HG03159 (cell line): ENCODE data around the gene RTEL1.
"Not testable (repeated sequence)": the region's sequence is repeated elsewhere in the genome, so short reads cannot be mapped to it uniquely, and the experiment has no call there.

Source experiments
- ATAC-seq: cut with Tn5 transposase; IDR thresholded peaks from one replicate; pipeline ENCODE4 v1.9.1; 2021; ENCODE audit warnings: mild to moderate bottlenecking, moderate library complexity; ENCODE audit not compliant: unreplicated experiment

RTEL1 gene

DNA sequence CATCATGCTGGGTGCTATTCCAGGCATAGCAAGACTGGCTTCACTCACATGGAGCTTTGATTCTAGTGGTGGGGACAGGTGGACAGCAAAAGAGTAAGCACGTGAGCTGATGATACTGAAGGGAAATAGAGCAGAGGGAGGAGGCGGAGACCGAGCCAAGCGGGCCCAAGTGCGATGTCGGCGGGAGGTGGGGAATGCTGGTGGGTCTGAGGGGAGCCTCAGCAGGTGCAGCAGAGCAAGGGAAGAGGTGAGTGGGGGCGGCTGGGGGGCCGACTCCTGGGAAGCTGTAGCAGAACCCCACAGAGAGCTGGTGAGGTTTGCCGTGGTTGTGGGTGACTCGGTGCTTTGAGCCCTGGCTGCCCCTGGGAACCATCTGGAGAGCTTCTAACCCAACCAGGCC lies 10.2 kb downstream of the RTEL1 start:
- ATAC-seq = no peak

DNA sequence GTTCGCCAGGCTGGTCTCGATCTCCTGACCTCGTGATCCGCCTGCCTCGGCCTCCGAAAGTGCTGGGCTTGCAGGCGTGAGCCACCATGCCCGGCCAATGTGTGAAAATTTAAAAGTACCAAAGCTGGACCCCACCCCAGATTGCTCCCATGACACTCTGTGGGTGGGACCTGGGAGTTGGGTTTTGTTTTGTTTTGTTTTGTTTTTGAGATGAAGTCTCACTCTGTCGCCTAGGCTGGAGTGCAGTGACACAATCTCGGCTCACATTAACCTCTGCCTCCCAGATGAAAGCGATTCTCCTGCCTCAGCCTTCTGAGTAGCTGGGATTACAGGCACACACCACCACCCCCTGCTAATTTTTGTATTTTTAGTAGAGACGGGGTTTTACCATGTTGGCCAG lies 13.6 kb downstream of the RTEL1 start:
- not testable (repeated sequence) for ATAC-seq

DNA sequence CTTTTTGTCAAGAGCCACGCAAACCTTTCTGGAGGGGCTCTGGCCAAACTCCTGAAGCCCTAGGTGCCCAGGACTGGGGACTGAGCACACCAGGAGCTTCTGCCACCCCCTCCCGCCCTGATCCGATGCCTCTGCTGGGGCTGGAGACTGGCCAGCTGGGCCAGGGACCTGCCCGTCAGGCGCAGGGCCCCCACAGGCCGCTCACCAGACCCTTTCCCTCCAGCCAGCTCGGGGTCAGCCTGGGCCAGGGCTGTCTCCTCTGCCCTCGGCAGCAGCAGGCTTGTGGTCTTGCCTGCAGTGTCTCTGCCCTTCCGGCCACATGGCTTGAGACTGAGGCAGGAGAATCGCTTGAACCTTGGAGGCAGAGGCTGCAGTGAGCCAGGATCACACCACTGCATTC lies 14.6 kb downstream of the RTEL1 start:
- ATAC-seq = no peak

DNA sequence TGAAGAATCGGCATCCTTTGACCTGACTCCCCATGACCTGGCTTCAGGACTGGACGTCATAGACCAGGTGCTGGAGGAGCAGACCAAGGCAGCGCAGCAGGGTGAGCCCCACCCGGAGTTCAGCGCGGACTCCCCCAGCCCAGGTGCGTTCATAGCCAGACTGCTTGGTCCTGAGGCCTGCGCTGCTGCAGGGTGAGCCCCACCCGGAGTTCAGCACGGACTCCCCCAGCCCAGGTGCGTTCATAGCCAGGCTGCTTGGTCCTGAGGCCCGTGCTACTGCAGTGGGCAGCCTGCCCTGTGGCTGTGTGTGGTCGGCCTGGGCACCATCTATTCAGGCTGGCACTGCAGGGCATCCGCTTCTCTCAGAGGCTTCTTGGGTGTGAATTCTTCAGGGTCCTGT lies 15.8 kb downstream of the RTEL1 start:
- ATAC-seq = no peak

DNA sequence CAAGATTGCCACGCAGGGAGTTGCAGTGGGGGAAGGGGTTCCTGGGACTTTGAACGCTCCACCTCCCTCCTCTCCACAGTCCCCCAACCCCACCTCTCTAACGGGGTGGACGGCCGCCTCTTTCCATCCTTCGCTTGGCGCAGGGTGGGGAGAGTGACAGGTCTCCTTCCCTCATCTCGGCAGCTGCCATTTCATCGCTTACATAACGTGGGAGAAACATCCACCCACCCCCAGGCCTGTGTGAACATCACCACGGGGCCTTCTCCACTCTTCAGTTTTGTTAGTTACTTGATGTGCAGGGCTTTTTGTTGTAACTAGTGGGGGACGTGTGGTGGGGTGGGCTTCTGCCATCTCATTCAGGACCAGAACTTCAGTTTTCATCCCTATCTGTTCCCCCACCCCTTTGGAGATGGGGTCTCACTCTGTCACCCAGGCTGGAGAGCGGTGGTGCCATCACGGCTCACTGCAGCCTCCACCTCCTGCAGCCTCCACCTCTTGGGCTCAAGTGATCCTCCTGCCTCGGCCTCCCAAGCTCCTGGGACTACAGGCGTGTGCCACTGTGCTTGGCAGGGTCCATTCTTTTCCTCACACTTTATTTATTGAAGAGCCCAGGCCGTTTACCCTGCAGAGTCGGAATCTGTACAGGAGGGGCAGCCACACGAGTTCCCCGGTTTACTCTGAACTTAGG lies 17.7 kb downstream of the RTEL1 start:
- no peak for ATAC-seq

DNA sequence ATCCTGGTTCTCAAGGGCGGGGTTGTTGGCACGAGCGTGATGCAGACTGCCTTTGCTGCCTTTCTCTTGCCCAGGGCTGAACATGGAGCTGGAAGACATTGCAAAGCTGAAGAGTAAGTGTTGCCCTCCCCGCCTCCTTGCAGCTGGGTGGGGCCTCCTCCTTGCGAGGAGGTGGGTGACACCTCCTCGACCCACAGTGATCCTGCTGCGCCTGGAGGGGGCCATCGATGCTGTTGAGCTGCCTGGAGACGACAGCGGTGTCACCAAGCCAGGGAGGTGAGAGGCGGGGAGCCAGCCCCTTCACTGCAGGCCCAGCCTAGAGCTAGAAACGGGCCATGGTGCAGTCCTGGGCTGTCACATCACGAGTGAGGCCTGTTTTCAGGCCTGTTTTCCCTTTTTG lies 20.0 kb downstream of the RTEL1 start:
- ATAC-seq = no peak

DNA sequence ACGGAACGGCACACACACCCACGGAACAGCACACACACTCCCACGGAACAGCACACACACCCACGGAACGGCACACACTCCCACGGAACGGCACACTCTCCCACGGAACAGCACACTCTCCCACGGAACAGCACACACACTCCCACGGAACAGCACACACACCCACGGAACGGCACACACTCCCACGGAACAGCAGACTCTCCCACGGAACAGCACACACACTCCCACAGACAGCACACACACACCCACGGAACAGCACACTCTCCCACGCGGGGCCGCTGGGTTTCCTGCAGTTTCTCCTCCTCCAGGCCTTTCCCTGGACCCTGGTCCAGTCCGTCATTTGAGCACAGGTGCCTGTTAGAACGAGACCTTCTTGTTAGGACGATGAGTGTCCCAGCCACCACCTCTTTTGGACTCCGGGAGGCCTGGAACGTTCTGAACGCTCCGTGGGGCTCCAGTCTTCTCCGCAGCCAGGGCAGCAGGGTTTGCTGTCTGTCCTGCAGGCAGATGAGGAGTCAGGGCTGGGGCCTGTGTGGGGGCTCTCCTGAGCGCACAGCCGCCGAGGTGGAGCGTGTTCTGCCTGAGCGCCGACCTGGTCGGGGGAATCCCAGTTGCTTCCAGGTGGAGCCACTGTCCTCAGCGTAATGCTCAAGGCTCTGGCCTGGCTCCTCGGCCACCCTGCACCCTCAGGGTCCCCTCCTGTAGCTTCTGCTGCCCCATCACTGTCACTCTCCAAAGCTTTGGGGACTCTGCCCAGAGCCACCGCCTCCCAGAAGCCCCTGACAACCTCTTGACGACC lies 20.8 kb downstream of the RTEL1 start:
- no peak for ATAC-seq

DNA sequence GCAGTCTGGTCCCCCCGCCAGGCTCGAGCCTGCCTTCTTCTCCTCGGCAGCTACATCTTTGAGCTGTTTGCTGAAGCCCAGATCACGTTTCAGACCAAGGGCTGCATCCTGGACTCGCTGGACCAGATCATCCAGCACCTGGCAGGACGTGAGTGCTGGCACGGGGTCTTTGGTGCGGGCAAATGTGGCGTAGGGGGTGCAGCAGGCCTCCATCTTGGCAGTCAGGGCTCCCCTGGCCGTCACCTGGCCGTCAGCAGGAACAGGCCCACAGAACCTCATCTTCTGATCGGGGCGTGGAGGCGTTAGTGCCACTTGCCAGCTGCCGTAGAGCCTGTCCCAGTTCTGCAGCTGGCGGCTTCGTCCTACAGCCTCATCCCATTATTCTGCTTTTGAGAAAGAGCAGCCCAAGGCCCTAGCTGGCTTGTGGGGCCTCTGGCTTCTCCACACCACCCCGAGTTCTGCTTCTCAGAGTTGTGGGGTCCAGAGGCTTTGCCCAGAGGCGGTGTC lies 21.7 kb downstream of the RTEL1 start:
- no peak for ATAC-seq

DNA sequence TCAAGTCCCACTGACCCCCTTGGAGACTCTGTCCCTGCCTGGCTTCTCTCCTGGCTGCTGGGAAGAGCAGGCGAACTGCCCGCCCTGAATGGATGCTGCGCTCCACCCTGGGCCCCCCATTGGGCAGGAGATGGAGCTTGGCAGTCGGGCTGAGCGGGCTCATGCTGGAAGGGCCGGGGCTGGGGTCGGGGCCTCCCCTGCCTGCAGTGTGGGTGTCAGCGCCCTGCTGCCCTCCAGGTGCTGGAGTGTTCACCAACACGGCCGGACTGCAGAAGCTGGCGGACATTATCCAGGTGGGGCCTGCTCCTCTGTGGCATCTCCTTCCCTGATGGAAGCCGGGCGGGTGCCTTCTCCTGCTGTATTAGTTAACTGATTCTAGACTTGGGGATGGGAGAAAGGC lies 22.3 kb downstream of the RTEL1 start:
- no peak for ATAC-seq

DNA sequence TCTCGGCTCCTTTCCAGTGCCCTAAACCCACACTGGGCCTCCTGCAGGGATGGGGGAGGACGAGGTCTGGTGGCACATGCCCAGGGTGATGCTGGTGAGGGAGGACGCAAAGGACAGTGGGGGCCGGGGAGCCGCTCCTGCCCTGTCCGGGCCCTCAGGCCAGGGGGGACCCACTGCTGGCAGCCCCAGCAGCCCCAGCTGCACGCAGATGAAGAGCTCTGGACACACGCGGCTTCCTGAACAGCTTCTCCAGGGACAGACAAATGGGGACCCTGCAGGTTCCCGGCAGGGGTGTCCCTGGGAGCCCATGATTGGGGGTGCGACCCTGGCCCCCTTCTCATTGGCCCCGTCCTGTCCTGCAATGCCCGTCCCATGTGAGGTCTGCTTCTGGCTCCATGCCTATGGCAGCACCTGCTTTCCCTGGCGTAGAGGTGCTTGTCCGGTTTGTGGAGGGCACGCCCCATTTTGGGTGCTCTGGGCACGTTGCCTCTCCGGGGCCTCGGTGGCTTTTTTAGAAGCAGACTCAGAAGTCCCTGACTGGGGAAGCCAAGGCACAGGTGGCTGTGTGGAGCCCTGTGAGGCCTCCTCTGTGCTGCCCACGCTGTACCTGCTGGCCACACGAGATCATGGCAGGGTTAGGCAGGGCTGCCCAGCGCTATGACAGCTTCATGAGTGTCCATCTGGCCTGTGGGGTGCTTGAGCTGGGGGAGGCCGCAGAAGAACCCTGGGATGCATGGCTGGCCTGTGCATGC lies 22.9 kb downstream of the RTEL1 start:
- no peak for ATAC-seq

DNA sequence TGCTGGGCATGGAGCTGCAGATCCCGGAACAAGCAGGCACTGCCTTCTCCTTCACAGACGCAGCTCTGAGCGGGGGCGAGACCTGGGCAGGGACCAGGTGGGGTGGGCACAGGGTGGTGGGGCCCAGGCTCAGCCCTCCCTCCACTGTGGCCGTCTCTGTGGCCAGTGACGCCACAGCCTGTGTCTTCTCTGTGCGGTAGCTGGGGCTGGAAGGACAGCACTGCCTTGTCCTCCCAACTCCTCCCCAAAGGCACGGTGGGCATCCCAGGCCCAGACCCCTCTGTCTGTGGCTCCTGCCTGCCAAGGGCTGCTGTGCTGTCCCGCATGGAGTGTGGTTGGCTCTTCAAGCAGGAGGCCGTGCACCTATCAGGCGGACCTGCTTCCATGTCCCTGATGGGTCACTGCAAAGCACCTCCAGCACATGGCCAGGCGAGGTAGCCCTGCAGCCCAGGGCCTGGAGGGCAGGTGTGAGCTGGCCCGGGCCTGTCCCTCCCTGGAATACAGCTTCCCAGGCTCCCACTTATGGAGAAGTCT lies 23.6 kb downstream of the RTEL1 start:
- no peak for ATAC-seq

DNA sequence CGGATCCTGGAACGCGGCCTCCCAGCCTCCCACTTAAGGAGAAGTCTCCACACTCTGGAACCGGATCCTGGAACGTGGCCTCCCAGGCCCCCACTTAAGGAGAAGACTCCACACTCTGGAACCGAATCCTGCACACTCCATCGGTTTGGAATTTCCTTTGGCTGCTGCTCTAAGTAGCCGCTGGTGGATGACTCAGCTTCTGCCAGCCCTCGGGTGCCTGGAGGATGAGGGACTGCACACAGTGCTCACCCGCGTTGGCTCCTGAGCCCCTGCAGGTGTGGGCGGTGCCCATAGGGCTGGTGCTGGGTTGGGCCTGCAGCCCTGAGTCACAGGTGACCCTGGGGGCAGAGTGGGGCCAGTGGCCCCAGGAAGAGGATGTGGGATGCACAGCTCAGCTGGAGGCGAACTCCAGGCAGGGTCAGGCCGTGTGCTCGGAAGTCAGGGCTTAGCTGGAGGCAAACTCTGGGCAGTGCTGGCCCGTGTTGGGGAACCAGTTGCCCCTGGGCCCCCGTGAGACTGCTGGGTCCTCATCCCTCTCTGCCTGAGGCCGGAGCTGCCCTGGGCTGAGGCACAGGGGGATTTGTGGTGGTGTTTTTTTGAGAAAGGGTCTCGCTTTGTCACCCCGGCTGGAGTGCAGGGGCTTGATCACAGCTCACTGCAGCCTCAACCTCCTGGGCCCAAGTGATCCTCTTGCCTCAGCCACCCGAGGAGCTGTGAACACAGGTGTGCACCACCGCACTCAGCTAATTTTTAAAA lies 24.4 kb downstream of the RTEL1 start:
- ATAC-seq = no peak

DNA sequence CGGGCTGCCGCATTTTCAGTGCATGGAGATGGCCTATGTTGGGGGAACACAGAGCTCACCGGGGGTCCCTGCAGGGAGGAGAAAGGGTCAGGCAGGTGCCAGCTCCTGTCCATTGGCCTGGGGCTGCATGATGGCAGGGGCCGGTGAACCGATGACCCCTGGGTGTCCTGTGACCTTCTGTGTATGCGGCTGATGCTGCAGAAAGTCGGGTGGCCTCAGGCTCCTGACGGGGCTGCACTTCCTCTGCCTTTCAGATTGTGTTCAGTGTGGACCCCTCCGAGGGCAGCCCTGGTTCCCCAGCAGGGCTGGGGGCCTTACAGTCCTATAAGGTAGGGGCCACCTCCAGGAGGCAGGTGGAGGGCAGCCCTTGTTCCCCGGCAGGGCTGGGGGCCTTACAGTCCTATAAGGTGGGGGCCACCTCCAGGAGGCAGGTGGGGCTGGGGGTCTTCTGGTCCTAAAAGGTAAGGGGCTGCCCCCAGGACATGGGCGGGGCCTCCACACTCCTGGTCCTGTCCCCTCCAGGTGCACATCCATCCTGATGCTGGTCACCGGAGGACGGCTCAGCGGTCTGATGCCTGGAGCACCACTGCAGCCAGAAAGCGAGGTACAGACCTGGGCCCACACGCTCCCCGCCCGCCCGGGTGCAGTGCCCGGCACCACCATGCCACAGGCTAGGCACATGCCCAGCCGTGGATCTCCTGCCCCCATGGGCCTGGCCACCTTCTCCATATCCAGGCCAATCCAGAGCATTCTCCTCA lies 27.3 kb downstream of the RTEL1 start:
- no peak for ATAC-seq

DNA sequence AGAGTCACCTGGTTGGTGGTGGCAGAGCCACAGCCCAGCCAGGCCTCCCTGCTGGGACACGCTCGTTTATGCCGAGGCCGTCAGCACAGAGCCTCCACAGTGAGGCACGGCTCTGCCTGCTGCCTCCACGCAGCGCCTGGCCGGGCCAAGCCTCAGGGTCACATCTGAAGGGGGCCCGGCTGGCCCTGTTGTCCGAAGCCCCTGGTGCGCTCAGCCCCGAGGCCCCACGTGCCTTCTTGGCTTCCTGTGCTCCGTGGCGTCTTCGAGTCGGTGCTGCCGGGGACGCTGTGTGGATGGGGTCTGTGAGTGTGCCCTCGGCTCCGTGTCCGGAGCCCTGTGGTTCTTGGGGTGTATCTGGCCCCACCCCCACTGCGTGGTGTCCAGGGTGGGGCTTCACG lies 28.0 kb downstream of the RTEL1 start:
- no peak for ATAC-seq

DNA sequence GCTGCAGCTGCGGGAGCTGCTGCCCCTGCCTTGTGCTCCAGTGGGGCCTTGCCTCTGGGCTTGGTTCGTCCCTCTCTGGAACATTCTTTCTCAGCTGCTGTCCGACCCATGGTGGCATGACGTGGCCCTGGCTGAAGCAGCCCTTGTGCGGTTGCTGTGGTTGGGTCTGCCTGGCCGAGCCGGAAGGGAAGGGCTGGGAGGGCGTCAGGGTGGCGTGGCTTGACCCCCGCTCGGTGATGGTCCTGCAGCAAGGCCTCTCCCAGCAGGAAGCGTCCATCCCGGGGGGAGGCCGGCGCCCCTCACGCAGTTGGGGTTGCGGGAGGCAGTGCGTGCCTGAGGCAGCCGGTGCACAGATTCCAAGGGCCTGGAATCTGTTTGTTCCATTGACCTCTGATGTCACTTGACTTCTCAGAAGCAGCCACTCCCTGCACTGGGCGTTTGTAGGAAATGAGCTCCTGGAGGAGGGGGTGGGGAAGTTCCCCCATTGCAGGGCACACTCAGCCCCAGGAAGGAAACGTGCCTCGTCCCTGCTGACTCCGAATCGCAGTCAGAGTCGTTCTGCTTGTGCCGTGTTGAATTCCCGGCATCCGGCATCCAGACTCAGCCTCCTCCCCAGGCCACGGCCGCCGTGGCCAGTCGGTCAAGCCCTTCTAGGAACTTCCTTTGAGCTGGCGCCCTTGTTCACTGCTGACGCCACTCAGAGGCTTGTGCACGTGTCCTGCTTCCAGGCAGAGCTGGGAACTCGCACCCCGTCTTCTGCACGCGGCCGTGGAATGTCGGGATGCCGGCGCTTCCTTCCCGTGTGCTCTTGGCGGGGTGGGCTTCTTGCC lies 28.6 kb downstream of the RTEL1 start:
- no peak for ATAC-seq

DNA sequence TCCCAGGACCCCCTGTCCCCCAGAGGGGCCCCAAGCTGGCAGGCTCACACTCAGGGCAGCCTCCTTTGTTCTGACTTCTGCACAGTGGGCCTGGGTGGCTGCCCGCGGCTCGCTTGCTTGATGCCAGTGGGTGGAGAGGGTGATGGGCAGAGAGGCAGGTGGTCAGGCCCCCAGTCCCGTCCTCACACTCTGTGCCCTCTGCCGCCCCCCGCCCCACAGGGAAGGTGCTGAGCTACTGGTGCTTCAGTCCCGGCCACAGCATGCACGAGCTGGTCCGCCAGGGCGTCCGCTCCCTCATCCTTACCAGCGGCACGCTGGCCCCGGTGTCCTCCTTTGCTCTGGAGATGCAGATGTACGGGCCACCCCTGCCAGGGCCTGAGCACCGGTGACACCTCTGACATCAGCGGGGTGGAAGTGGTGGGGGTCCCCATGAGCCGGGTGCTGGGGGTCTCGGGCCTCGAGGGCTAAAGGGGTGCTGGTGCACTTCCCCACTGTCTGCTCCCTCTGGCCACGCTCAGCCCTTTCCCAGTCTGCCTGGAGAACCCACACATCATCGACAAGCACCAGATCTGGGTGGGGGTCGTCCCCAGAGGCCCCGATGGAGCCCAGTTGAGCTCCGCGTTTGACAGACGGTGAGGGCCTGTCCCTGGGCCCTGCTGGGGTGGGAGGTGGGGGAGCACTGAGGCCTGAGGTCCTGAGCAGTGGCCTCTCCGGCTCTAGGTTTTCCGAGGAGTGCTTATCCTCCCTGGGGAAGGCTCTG lies 29.5 kb downstream of the RTEL1 start:
- ATAC-seq = no peak

DNA sequence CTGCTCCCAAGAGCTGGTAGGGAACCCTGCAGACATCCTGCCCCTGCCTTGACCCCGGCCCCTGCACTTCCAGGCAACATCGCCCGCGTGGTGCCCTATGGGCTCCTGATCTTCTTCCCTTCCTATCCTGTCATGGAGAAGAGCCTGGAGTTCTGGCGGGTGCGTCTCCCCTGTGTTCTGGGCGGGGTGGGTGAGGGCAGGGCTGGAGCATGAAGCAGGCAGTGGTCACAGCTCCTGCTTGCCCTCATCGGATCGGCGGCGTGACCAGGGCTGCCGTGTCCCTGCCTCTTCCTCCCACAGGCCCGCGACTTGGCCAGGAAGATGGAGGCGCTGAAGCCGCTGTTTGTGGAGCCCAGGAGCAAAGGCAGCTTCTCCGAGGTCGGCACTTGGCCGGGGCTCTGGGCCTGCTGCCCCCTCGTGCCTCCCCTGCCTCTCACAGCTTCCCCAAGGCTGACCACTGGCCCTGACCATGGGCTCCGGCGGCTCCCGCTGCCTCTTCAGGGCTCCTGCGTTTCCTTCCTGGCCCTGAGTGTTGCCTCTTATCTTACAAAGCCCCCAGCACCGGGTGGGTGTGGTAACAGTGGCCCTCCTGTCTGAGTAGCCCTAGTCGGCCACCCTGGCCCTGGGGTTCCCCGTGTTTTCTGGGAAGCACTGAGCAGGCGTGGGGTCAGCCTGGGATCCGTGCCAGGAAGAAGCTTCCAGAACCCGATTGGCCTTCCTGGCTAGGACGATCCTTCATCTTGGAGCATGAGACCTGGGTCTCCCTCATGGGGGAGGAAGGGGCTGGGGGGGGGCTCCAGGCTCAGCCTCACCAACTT lies 30.3 kb downstream of the RTEL1 start:
- no peak for ATAC-seq
